Activated naive CD8-positive, alpha-beta T cell (primary cell): ENCODE measurements around the gene SCTR.

ENCODE experiments used
- H3K27ac Mint-ChIP-seq: one replicate; pipeline ENCODE4 v1.8.0; 2021; ENCODE audit warnings: mixed read lengths
- H3K27me3 Mint-ChIP-seq: one replicate; pipeline ENCODE4 v1.8.0; 2021; ENCODE audit warnings: mixed read lengths
- H3K36me3 Mint-ChIP-seq: one replicate; pipeline ENCODE4 v1.8.0; 2021; ENCODE audit warnings: mixed read lengths
- H3K4me1 Mint-ChIP-seq: one replicate; pipeline ENCODE4 v1.8.0; 2021; ENCODE audit warnings: low read depth, mixed read lengths
- H3K4me3 Mint-ChIP-seq: one replicate; pipeline ENCODE4 v1.8.0; 2021; ENCODE audit warnings: mild to moderate bottlenecking, mixed read lengths
- H3K9me3 Mint-ChIP-seq: one replicate; pipeline ENCODE4 v1.8.0; 2021; ENCODE audit warnings: low read depth, mixed read lengths

SCTR gene

DNA sequence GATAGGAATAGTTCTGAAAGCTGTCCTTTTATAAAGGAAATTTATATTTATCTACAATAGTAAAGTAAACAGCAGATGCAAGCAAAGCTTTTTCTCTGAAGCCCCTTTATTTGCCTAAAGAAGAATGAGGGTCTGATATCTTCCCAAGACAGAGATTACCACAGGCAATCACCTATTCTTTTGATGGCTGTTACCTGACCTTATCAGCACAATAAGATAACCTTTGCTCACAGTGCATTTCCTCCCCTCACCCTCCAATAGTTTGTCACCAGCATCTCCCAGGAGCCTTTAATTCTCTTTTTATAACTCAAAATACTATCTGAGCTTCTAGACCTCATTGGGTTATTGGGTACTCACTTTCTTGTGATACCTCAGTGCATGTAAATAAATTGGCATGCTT is 13.5 kb upstream of the SCTR start:
- Mint-ChIP-seq H3K36me3 (peaks cover 2% of the 10 kb centered on the region), H3K27ac (no peak overlapping the region), H3K4me1 (no peaks in the 10 kb centered on the region), H3K9me3 (peaks cover 25% of the 10 kb centered on the region), H3K4me3 (no peak overlapping the region), H3K27me3 (peaks cover 21% of the 10 kb centered on the region)

DNA sequence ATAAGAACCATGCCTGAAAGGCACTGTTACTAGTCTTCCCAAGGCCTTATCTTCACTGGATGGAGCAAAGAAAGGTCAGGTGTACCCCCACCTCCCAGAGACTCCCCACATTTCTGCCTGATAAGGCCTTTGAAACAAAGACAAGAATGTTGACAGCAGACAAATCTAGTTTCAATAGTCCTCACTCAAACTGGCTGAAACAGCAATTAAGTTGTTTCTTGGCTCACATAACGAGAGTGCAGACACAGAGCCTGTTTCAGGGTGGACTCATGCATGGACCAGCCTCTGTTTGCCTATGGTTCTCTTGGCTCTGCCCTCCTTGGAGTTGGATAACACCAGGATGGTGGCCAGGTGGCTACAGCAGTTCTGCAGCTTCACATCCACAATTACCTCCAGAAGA is 12.4 kb upstream of the SCTR start:
- Mint-ChIP-seq H3K9me3 (peaks cover 31% of the 10 kb centered on the region), H3K4me1 (no peaks in the 10 kb centered on the region), H3K4me3 (no peak overlapping the region), H3K27me3 (peaks cover 17% of the 10 kb centered on the region), H3K36me3 (peaks cover 2% of the 10 kb centered on the region), H3K27ac (no peak overlapping the region)

DNA sequence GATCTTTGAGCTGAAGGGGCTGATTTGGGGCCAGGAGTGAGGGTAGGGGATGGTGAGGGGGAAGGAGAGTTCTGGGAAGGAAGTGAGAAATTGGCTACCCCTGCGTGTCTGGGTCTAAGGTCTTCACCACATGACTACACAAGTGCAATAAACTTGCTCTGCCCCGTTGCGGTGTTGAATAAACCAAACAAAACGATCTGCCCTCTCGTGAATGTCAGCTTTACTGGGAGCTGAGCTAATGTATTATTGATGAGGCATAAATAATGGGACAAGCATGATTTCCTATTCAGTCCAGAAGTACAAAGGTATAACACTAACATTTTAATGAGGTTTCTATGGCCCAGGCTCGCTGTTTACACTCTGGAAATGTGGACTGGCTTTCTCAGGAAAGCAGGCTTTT is 11.9 kb upstream of the SCTR start:
- Mint-ChIP-seq H3K9me3 (peaks cover 35% of the 10 kb centered on the region), H3K27ac (no peak overlapping the region), H3K4me1 (no peaks in the 10 kb centered on the region), H3K4me3 (no peak overlapping the region), H3K36me3 (peaks cover 6% of the 10 kb centered on the region), H3K27me3 (peaks cover 12% of the 10 kb centered on the region)

DNA sequence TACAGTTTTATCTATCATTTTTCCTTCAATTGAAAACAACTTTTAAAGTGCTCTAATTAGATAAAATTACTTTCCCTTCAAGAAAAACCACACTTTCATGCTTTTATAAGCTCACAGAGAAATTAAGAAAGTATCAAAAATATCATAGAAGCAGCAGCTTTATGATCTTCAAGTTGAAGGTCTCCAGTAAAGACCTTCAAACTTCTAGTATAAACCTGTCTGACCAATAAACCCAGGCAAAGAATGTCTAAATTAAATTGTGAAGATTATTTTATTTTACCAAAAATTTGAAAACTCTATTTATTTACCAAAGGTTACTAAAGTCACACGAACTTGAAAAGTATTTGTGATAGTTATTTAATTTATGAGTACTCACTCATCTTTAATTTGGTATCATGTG is 9.3 kb upstream of the SCTR start:
- no peak overlapping the region for H3K4me3 Mint-ChIP-seq
- no peaks in the 10 kb centered on the region for H3K4me1 Mint-ChIP-seq
- H3K36me3 Mint-ChIP-seq, result peaks cover 6% of the 10 kb centered on the region
- peaks cover 34% of the 10 kb centered on the region for H3K9me3 Mint-ChIP-seq
- peaks cover 14% of the 10 kb centered on the region for H3K27me3 Mint-ChIP-seq
- no peak overlapping the region for H3K27ac Mint-ChIP-seq

DNA sequence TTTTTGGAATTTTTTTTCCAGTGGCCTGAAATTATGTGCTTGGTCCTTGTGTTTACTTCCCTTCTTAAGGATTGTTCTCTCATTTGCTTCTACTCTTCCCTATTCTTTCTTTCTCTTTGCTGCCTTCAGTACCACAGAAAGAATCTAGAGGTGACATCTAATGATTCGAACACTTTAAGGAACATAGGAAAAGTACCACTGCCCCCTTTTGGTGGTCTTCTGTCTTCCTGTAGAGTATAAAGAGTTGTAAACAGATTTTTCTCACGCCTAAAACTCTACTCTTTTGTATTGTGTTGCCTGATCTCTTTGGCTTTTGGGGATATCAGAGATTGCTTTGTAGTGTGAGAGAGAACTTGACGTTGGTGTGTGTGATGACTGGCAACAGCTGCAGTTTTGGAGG is 7.0 kb upstream of the SCTR start:
- H3K27ac Mint-ChIP-seq, result no peak overlapping the region
- H3K4me1 Mint-ChIP-seq, result no peaks in the 10 kb centered on the region

DNA sequence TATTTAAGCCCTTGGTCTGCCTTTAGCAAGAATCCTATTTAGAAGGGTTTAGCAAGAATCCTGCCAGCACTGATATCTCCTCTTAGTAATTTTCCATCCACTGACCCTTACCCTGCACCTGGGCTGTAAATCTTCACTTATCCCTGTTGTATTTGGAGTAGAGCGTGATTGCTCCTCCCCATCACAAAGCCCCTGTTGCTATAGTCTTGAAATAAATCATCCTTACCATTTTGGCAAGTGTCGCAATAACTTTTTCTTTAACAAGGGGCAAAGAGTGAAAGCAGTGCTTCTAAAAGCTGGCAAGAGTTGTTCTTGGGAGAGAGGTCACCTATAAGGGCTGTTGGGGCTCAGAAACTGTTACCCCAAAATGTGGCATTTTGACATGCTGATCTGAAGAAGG is 3.7 kb upstream of the SCTR start:
- no peaks in the 10 kb centered on the region for H3K4me1 Mint-ChIP-seq
- peaks cover 14% of the 10 kb centered on the region for H3K27me3 Mint-ChIP-seq
- H3K9me3 Mint-ChIP-seq, result peaks cover 12% of the 10 kb centered on the region
- H3K27ac Mint-ChIP-seq, result no peak overlapping the region
- peaks cover 4% of the 10 kb centered on the region for H3K36me3 Mint-ChIP-seq
- no peak overlapping the region for H3K4me3 Mint-ChIP-seq

More for the DNA sequence above, 7.0 kb upstream of the SCTR start:
- peaks cover 6% of the 10 kb centered on the region for H3K27me3 Mint-ChIP-seq
- peaks cover 6% of the 10 kb centered on the region for H3K36me3 Mint-ChIP-seq
- peaks cover 34% of the 10 kb centered on the region for H3K9me3 Mint-ChIP-seq
- H3K4me3 Mint-ChIP-seq, result no peak overlapping the region

DNA sequence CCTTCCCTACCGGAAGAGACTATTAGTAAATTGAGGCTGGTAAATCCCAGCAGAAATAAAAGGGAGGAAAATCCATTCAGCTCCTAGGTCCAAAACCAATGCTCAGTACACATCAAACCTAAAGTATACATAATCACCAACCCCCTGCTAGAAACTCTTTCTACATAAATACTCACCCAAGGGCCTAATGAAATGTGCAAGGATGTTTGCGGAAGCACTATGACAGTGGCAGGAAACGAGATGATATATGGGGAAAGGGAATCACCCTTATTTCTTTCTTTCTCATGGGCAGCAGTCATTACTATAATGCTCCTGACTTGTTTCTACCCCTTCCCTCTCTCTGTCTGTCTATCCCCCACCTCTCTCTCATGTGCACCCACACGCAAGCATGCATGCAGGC is 1.3 kb upstream of the SCTR start:
- H3K27me3 Mint-ChIP-seq, result peaks cover 17% of the 10 kb centered on the region
- H3K36me3 Mint-ChIP-seq, result no peaks in the 10 kb centered on the region
- no peak overlapping the region for H3K27ac Mint-ChIP-seq
- no peaks in the 10 kb centered on the region for H3K4me1 Mint-ChIP-seq
- no peak overlapping the region for H3K4me3 Mint-ChIP-seq
- no peaks in the 10 kb centered on the region for H3K9me3 Mint-ChIP-seq

DNA sequence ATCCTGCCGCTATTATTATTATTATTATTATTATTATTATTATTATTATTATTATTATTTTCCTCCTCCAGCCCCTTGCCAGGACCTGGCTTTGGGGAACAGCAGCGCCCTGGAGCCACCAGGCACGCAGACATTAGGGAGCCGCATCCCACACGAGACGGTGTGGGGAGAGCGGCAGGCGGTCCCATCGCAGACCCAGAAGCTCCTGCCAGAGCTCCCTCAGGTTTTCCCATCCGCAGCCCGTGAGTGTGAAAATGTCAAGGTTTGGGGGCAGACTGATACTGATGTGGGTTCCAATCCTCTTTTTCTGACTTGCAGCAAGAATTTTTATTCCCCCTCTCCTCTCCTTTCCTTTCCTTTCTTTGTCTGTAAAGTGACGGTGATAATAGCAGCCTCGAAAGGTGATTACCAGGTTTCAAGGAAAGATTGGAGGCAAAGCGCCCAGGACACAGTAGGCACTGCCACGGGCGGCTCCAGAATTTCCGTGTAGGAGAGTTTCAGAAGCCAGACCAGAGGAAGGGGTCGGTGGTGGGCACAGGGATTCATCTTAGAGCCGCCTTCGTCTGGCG is 816 bp downstream of the SCTR start:
- Mint-ChIP-seq H3K9me3 (no peaks in the 10 kb centered on the region), H3K4me1 (no peaks in the 10 kb centered on the region), H3K36me3 (no peaks in the 10 kb centered on the region), H3K27ac (no peak overlapping the region), H3K4me3 (no peak overlapping the region), H3K27me3 (peaks cover 13% of the 10 kb centered on the region)

DNA sequence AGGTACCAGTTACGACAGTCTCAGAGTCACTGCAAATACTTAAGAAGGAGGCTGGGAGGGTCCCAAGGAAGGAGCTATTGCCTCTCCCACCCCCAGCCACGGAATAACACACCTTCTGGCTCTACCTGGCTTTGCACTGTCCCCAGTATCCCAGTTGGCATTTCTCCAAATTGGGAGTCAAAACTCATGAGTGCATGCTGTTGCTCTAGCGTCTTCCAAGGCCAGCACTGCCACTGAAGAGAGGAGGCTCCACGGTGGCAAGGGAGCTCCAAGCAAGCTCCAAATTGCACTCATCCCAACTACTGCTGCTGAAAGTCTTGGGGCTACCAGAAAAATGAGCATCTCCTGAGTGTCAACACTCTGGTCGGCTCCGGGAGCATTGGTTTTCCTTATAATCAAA is 1.6 kb downstream of the SCTR start:
- H3K27me3 Mint-ChIP-seq, result peaks cover 13% of the 10 kb centered on the region
- no peaks in the 10 kb centered on the region for H3K9me3 Mint-ChIP-seq
- H3K36me3 Mint-ChIP-seq, result no peaks in the 10 kb centered on the region
- no peaks in the 10 kb centered on the region for H3K4me1 Mint-ChIP-seq
- no peak overlapping the region for H3K27ac Mint-ChIP-seq
- H3K4me3 Mint-ChIP-seq, result no peak overlapping the region

DNA sequence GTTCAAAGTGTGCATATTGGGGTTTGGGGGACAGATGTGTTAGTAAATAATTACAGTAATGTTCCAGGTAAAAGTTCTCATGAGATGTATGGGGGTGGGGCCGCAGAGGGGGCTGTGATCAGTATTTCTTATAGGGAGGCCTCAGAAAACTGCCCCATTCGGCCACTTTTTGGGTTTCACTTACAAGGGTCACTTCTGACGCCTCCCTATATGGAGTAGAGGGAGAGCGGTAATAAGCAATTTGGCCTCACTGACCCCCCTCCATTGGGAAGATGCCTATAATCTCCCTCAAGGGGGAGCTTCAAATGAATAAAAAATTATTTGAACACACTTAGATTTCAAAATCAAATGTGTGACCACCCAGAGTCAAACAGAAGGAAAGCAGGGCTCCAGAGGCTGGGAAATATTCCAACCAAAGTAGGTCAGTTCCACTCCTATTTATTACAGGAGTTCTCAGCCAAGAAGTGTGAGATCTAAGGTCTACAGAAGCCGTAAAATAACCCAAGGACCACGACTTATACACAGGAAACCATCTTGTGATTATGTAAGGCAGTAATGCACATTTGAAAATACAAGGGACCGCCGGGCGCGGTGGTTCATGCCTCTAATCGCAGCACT is 2.7 kb downstream of the SCTR start:
- no peaks in the 10 kb centered on the region for H3K9me3 Mint-ChIP-seq
- no peaks in the 10 kb centered on the region for H3K4me1 Mint-ChIP-seq
- no peak overlapping the region for H3K4me3 Mint-ChIP-seq
- peaks cover 16% of the 10 kb centered on the region for H3K27me3 Mint-ChIP-seq
- H3K27ac Mint-ChIP-seq, result no peak overlapping the region
- no peaks in the 10 kb centered on the region for H3K36me3 Mint-ChIP-seq

DNA sequence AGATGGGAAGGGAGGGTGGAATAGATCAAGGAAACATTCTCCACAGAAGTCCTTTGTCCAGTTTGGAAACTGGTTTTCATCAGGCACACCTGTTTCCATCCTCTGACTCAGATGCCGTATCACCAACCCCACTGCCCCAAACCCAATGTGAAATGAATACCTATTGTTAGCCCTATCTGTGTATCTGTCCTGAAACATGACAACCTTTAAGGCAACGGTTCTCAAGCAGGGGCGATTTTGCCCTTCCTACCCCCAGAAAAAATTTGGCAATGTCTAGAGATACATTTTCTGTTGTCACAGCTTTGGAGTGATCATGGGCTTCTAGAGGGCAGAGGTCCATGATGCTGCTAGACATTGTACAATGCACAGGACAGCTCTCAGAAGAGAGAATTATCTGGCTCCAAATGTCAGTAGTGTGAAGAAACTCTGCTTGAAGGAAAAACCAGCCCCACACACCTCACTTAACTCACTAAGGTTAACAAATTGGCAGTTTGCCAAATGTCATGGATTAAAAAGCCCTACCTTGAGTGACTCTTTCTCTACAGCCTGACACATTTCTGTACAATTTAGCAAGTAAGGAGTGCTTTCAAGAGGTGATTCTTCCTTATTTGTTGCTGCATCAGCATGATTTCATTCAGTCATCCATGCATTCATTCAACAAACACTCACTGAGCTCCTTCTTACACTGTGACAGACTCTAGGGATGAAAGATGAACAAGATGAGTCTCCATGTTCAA is 3.4 kb downstream of the SCTR start:
- Mint-ChIP-seq H3K4me1 (no peaks in the 10 kb centered on the region), H3K36me3 (no peaks in the 10 kb centered on the region), H3K9me3 (no peaks in the 10 kb centered on the region), H3K27ac (no peak overlapping the region), H3K4me3 (no peak overlapping the region), H3K27me3 (peaks cover 18% of the 10 kb centered on the region)

DNA sequence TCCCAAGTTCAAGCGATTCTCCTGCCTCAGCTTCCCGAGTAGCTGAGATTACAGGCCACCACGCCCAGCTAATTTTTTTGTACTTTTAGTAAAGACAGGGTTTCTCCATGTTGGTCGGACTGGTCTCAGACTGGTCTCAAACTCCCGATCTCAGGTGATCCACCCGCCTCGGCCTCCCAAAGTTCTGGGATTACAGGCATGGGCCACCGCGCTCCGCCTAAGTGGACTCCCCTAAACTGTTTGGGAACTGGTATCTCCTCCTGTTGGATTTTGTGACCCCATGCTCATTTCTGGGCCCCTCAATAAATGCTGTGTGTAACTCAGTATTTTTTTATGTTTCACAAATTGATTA is 5.2 kb downstream of the SCTR start:
- Mint-ChIP-seq H3K9me3 (no peaks in the 10 kb centered on the region), H3K27me3 (peaks cover 20% of the 10 kb centered on the region), H3K27ac (no peak overlapping the region), H3K36me3 (no peaks in the 10 kb centered on the region), H3K4me3 (no peak overlapping the region), H3K4me1 (no peaks in the 10 kb centered on the region)

DNA sequence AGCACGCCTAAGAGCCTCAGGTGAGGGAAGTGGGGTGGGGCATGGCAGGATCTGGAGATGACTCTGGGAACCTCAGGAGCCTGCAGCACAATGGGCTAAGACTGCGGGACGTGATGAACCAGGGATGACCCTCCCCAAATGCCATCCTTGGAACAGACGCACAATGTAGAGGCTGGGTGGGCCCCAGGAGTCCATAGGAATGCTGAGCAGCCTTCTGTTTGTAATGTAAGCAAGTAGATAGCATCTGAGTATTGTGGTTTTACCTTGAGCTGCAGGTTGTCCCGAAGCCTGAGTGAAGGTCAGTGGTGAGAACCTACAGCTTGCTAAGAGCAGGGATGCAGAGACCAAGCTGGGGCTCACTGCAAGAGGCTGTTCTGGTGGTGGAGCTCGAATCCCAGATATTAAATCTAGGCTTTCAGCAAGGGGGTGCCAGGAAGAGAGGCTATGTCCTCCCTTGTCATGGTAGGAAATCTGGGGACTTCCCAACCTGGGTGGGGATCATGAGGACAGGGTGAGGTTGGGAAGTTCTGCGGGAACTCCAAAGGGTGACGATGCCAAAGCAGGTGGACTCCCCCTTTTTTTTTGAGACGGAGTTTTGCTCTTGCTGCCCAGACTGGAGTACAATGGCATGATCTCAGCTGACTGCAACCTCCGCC is 5.8 kb downstream of the SCTR start:
- no peaks in the 10 kb centered on the region for H3K36me3 Mint-ChIP-seq
- H3K9me3 Mint-ChIP-seq, result no peaks in the 10 kb centered on the region
- H3K27me3 Mint-ChIP-seq, result peaks cover 17% of the 10 kb centered on the region
- no peaks in the 10 kb centered on the region for H3K4me1 Mint-ChIP-seq
- H3K27ac Mint-ChIP-seq, result no peak overlapping the region
- H3K4me3 Mint-ChIP-seq, result no peak overlapping the region

DNA sequence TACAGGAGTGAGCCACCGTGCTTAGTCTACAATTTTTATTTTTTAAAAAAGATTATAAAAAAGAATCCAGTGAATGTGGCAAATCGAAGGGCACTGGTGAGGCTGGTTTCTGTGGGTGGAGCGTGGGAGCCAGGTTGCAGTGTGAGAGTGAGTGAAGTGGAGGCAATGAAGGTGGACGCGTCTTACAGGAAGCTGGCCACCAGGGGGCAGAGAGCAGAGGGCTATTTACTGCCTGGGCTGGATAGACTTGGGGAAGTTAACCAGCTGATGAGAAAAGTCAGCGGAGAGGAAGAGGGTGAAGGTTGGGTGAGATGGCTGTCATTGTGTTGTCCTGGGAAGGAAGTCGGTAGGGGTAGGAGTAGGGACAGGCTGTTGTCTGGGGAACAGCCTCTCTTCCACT is 6.8 kb downstream of the SCTR start:
- no peaks in the 10 kb centered on the region for H3K4me1 Mint-ChIP-seq
- no peak overlapping the region for H3K27ac Mint-ChIP-seq
- no peaks in the 10 kb centered on the region for H3K36me3 Mint-ChIP-seq
- H3K9me3 Mint-ChIP-seq, result no peaks in the 10 kb centered on the region
- peaks cover 12% of the 10 kb centered on the region for H3K27me3 Mint-ChIP-seq
- no peak overlapping the region for H3K4me3 Mint-ChIP-seq

DNA sequence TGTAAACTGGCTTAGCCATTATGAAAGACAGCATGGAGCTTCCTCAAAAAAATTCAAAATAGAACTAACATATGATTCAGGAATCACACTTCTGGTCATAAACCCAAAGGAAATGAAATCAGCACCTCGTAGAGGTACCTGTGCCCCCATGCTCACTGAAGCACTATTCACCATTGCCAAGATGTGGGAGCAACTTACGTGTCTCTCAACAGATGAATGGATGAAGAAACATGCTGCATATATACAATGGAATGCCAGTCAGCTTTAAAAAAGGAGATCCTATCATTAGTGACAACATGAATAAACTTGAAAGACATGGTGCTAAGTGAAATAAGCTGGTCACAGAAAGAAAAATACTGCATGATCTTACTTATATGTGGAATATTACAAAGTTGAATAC is 8.2 kb downstream of the SCTR start:
- no peak overlapping the region for H3K4me3 Mint-ChIP-seq
- H3K9me3 Mint-ChIP-seq, result no peaks in the 10 kb centered on the region
- H3K4me1 Mint-ChIP-seq, result no peaks in the 10 kb centered on the region
- H3K27me3 Mint-ChIP-seq, result peaks cover 12% of the 10 kb centered on the region
- no peaks in the 10 kb centered on the region for H3K36me3 Mint-ChIP-seq
- H3K27ac Mint-ChIP-seq, result no peak overlapping the region
